Raji (cell line): ENCODE data around the gene IFI16.

Experiments used
- POLR2A ChIP-seq: IDR thresholded peaks from 2 replicates; pipeline ENCODE4 v1.6.1; 2011; ENCODE audit warnings: low read depth, low read length, control low read depth; ENCODE audit not compliant: insufficient read depth

Gene IFI16

GRCh38 chr1:159100589-159100988 is 90.9 kb downstream of the IFI16 start:
- no peak for TF ChIP-seq POLR2A
